HFFc6 (cell line): ENCODE results near the gene RABGAP1. TPM values are rescaled to one million over a fixed set of nuclear protein-coding genes. Genes with fewer than 3 reads are reported as not detected.

ENCODE experiments used
- DNase-seq: peaks from one replicate; pipeline ENCODE4 v3.0.0-alpha.2; 2018
- H3K27ac Mint-ChIP-seq: 2 replicates; pipeline ENCODE4 v1.8.0; 2020; ENCODE audit warnings: mild to moderate bottlenecking, mixed read lengths
- H3K27me3 Mint-ChIP-seq: 2 replicates; pipeline ENCODE4 v1.8.0; 2021; ENCODE audit warnings: mild to moderate bottlenecking, moderate library complexity, mixed read lengths; ENCODE audit not compliant: insufficient read depth
- H3K36me3 Mint-ChIP-seq: 2 replicates; pipeline ENCODE4 v1.8.0; 2021; ENCODE audit warnings: low read depth, mixed read lengths
- H3K4me1 Mint-ChIP-seq: 2 replicates; pipeline ENCODE4 v1.8.0; 2020; ENCODE audit warnings: low read depth, mixed read lengths
- H3K4me3 Mint-ChIP-seq: 2 replicates; pipeline ENCODE4 v1.8.0; 2020; ENCODE audit warnings: mild to moderate bottlenecking, moderate library complexity, mixed read lengths
- H3K9me3 Mint-ChIP-seq: 2 replicates; pipeline ENCODE4 v1.8.0; 2020; ENCODE audit warnings: mild to moderate bottlenecking, mixed read lengths
- CTCF ChIP-seq: fragments of 200-600 bp; sonication (generic); IDR thresholded peaks from 2 replicates; pipeline ENCODE4 v1.5.0; 2021; ENCODE audit warnings: antibody characterized with exemption, mild to moderate bottlenecking
- total RNA-seq, 6 experiments: library from RNA; stranded (reverse); fragmentation: NEBNext Ultra II Directional; extraction: Animal tissue kit (Norgen Biotek cat#: 25700); gene quantifications; 2 replicates in 1 of 6; 3 replicates in 5 of 6; pipeline ENCODE4 v1.2.3, GENCODE V29; 2021

Gene RABGAP1
- total RNA-seq, 6 experiments from 2014 or later, result 29.0 to 39.3 (median 33.9) TPM

- Mint-ChIP-seq H3K4me1 (peaks cover 25% of the 10 kb centered on the region), H3K4me3 (no peak overlapping the region), H3K9me3 (no peaks in the 10 kb centered on the region), H3K27me3 (no peaks in the 10 kb centered on the region), H3K36me3 (no peaks in the 10 kb centered on the region), H3K27ac (no peak overlapping the region)
- no peak for TF ChIP-seq CTCF
- DNase-seq, result peak; percentile 36
These were observed 108.9 kb downstream of the RABGAP1 start for GRCh38 chr9:123049589-123050222.

GRCh38 chr9:123053046-123053445 is 112.2 kb downstream of the RABGAP1 start:
- peaks cover 23% of the 10 kb centered on the region for H3K4me1 Mint-ChIP-seq

DNA sequence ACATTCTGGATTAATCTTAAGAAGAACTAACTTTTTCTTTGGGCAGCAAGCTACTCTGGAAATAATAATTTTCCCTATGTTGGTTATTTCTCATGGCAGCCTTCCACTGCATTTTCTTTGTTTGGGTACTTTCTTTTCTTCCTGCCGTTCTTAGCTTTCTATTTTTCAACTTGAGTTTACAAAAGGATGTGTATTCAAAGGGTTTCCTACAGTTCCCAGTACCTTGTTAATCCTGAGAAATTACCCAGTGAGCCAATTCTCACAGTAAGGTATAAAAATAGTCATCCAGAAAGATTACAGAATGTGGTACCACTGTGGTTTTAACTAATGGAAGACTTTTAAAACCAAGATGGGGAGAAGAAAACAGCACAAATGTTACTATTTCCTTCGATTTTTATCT is 112.9 kb downstream of the RABGAP1 start:
- H3K4me3 Mint-ChIP-seq, result no peak overlapping the region
- no peak for DNase-seq
- peaks cover 3% of the 10 kb centered on the region; the same call in 1 of the 2 replicates for H3K27me3 Mint-ChIP-seq
- TF ChIP-seq CTCF, result no peak
- no peaks in the 10 kb centered on the region for H3K9me3 Mint-ChIP-seq
- H3K36me3 Mint-ChIP-seq, result peaks cover under 1% of the 10 kb centered on the region; the same call in 1 of the 2 replicates
- no peak overlapping the region for H3K27ac Mint-ChIP-seq
- peaks cover 22% of the 10 kb centered on the region for H3K4me1 Mint-ChIP-seq

More at GRCh38 chr9:123053046-123053445, 112.2 kb downstream of the RABGAP1 start:
- Mint-ChIP-seq H3K27ac (no peak overlapping the region), H3K27me3 (peaks cover 3% of the 10 kb centered on the region; the same call in 1 of the 2 replicates), H3K4me3 (no peak overlapping the region), H3K36me3 (no peaks in the 10 kb centered on the region), H3K9me3 (no peaks in the 10 kb centered on the region)
- no peak for DNase-seq
- no peak for TF ChIP-seq CTCF

- Mint-ChIP-seq H3K36me3 (peaks cover 11% of the 10 kb centered on the region), H3K27ac (no peak overlapping the region; the same call in 1 of the 2 replicates), H3K9me3 (no peaks in the 10 kb centered on the region), H3K4me3 (no peak overlapping the region), H3K27me3 (peaks cover 3% of the 10 kb centered on the region; the same call in 1 of the 2 replicates), H3K4me1 (peaks cover 42% of the 10 kb centered on the region)
- DNase-seq, result peak; percentile 60
- TF ChIP-seq CTCF, result no peak
These were observed 118.0 kb downstream of the RABGAP1 start for GRCh38 chr9:123058834-123059233.

GRCh38 chr9:123059472-123060220 is 118.8 kb downstream of the RABGAP1 start:
- Mint-ChIP-seq H3K27me3 (peaks cover 3% of the 10 kb centered on the region; the same call in 1 of the 2 replicates), H3K4me1 (peaks cover 51% of the 10 kb centered on the region), H3K27ac (0 out of 2 replicates have a peak overlapping the region, but pooled peaks have one; percentile 7), H3K4me3 (no peak overlapping the region), H3K9me3 (no peaks in the 10 kb centered on the region), H3K36me3 (peaks cover 15% of the 10 kb centered on the region)
- TF ChIP-seq CTCF, result no peak
- DNase-seq, result no peak
